IPS-18c (cell line): ENCODE results near the gene NLRP3.
A peak's percentile ranks its signal among the peaks of the same experiment; 100 is the strongest.

Source experiments
- H3K4me3 ChIP-seq: 2 replicates; pipeline ENCODE4 v1.7.0; 2013; ENCODE audit warnings: low read depth, mild to moderate bottlenecking, low read length, moderate library complexity; ENCODE audit not compliant: insufficient read depth
- H3K9me3 ChIP-seq: one replicate; pipeline ENCODE4 v1.6.1; 2013; ENCODE audit warnings: mild to moderate bottlenecking, low read length, moderate library complexity; ENCODE audit not compliant: control insufficient read depth, insufficient read depth

The NLRP3 gene

GRCh38 chr1:247421074-247421473, 5.1 kb downstream of the NLRP3 start:
- no peak overlapping the region for H3K4me3 ChIP-seq

GRCh38 chr1:247429496-247429895, 13.5 kb downstream of the NLRP3 start:
- H3K9me3 ChIP-seq: no peaks in the 10 kb centered on the region
- no peak overlapping the region for H3K4me3 ChIP-seq

More at GRCh38 chr1:247421074-247421473, 5.1 kb downstream of the NLRP3 start:
- no peaks in the 10 kb centered on the region for H3K9me3 ChIP-seq

DNA sequence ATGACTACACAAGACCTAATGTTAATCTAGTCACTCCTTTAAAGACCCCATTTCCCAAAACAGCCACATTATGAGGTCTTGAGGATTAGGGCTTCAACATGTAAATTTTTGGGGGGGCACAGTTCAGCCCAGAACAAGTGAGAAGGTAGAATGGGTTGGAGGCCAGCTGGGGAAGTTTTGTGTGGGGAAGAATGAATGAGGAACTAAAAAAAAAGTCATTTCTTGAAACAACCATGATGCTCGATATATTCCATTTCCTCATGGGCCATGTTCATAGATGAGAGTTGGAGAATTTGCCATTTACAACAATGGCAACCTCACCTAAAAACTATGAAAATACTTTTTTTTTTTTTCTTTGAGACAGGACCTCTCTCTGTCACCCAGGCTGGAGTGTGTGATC, 14.5 kb downstream of the NLRP3 start:
- Histone ChIP-seq H3K9me3 (no peaks in the 10 kb centered on the region), H3K4me3 (no peak overlapping the region)

DNA sequence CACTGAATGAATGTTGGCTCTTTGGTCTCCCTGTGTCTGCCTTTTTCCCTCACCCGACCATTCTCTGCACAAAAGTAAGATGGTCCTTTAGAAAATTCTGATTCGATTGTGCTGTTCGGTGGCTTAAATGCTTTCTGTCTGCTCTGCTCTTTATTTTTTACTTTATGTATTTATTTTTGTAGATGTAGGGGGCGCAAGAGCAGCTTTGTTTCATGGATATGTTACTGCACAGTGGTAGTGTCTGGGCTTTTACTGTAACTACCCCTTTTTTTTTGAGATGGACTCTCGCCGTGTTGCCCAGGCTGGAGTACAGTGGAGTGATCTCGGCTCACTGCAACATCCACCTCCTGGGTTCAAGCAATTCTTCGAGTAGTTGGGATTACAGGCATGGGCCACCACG, 15.7 kb downstream of the NLRP3 start:
- Histone ChIP-seq H3K9me3 (no peaks in the 10 kb centered on the region), H3K4me3 (no peak overlapping the region)

GRCh38 chr1:247434005-247434404, 18.0 kb downstream of the NLRP3 start:
- Histone ChIP-seq H3K4me3 (no peak overlapping the region), H3K9me3 (no peaks in the 10 kb centered on the region)

GRCh38 chr1:247435030-247435758, 19.2 kb downstream of the NLRP3 start:
- no peak overlapping the region for H3K4me3 ChIP-seq
- H3K9me3 ChIP-seq: no peaks in the 10 kb centered on the region

- no peaks in the 10 kb centered on the region for H3K9me3 ChIP-seq
- H3K4me3 ChIP-seq: no peak overlapping the region
Observed at GRCh38 chr1:247435759-247436147, 19.8 kb downstream of the NLRP3 start.

DNA sequence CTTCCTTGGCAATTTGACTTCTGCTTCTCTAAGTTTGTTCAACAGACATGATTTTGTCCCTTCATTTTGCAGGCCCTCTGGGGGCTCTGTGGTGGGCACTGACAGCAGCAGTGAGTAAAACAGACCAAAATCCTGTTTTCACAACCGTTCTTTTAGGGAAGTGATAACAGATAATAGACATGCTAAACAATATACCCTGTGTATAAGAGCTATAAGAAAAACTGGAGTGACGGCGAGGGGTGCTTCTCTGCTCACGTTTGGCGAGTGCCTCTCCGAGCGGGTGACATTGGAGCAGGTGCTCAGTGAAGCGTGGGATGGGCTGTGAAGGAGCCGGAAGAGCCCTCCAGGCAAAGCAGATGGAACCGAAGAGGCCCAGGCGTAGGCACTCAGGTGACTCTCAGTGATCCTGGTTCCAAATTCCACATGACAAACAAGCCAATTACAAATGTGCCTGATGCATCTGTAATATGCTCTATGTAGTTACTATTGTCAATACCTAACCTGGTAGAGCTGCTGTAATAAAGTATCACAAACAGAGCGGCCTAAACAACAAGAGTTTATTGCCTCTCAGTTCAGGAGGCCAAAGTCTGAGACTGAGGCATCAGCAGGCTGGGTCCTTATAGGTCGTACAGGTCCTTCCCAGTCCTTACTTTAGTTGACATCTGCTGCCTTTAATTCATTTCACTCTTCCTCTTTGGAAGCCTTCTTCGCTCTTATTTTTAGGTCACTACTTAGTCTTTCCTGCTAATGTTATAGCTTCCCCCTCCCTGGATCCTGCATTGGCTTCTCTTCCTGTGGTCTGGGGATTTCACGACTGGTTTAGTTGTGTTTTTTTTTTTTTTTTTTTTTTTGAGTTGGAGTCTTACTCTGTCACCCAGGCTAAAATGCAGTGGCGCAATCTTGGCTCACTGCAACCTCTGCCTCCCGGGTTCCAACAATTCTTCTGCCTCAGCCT, 21.9 kb downstream of the NLRP3 start:
- no peak overlapping the region for H3K4me3 ChIP-seq

GRCh38 chr1:247440001-247440620, 24.1 kb downstream of the NLRP3 start:
- no peak overlapping the region for H3K4me3 ChIP-seq
- no peaks in the 10 kb centered on the region for H3K9me3 ChIP-seq

More for the DNA sequence above, 21.9 kb downstream of the NLRP3 start:
- H3K9me3 ChIP-seq: no peaks in the 10 kb centered on the region

GRCh38 chr1:247441606-247442005, 25.6 kb downstream of the NLRP3 start:
- no peak overlapping the region for H3K4me3 ChIP-seq
- H3K9me3 ChIP-seq: no peaks in the 10 kb centered on the region

- no peak overlapping the region for H3K4me3 ChIP-seq
- no peaks in the 10 kb centered on the region for H3K9me3 ChIP-seq
Observed at GRCh38 chr1:247442164-247442563, 26.2 kb downstream of the NLRP3 start.

DNA sequence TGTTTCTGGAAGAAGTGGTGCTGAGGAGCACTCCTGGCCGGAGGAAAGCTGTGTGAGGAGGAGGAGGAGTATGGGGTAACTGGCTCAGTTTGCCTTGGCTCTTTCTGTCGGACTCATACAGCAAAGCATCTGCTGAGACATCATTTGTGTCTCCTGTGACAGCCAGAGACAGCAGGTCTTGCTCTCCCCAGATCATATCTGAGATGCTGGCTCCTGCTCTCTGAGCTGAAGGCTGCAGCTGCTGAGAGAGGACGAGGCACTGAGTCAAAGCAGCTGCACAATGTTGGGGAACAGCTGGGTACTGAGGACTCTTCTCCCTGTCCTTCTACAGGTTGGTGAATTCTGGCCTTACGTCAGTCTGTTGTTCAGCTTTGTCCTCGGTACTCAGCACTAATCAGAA, 27.7 kb downstream of the NLRP3 start:
- H3K9me3 ChIP-seq: no peaks in the 10 kb centered on the region
- H3K4me3 ChIP-seq: no peak overlapping the region

DNA sequence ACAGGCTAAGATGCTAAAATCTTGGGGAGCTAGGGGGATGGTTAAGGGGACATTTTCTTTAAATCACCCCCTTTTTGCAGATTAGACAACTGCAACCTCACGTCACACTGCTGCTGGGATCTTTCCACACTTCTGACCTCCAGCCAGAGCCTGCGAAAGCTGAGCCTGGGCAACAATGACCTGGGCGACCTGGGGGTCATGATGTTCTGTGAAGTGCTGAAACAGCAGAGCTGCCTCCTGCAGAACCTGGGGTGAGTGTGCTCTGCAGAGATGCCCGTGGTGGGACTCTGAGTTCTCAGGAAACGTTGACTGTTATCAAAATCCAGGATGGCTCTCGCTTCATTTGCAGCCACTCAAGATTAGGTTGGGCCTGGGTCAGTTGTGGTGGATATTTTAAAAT, 28.6 kb downstream of the NLRP3 start:
- H3K4me3 ChIP-seq: no peak overlapping the region
- H3K9me3 ChIP-seq: no peaks in the 10 kb centered on the region

- H3K4me3 ChIP-seq: no peak overlapping the region
- H3K9me3 ChIP-seq: no peaks in the 10 kb centered on the region
Observed at GRCh38 chr1:247445526-247446356, 29.8 kb downstream of the NLRP3 start.

GRCh38 chr1:247447162-247447909, 31.4 kb downstream of the NLRP3 start:
- Histone ChIP-seq H3K9me3 (no peaks in the 10 kb centered on the region), H3K4me3 (no peak overlapping the region)

GRCh38 chr1:247448107-247448791, 32.3 kb downstream of the NLRP3 start:
- no peaks in the 10 kb centered on the region for H3K9me3 ChIP-seq
- H3K4me3 ChIP-seq: peak overlapping the region; percentile 51; the same call in 1 of the 2 replicates
